Measurements from ENCODE around the gene HSD17B3. TPM values are rescaled to one million over a fixed set of nuclear protein-coding genes. Genes with fewer than 3 reads are reported as not detected.

HSD17B3 gene
- total RNA-seq, 2 experiments from 2014 or later = 0.42 to 0.80 TPM

GRCh38 chr9:96305171-96305570 lies 3.2 kb upstream of the HSD17B3 start:
- intact Hi-C loops (cut with DNase I, micrococcal nuclease) = no loop called here
- CTCF ChIA-PET = interaction anchor here (1.0 kb wide), 1 partner anchor 23 kb away, joined by 3 read pairs; no protein-coding TSS in a partner anchor
- DNase-seq = no peak
- TF ChIP-seq, protein P1, sequence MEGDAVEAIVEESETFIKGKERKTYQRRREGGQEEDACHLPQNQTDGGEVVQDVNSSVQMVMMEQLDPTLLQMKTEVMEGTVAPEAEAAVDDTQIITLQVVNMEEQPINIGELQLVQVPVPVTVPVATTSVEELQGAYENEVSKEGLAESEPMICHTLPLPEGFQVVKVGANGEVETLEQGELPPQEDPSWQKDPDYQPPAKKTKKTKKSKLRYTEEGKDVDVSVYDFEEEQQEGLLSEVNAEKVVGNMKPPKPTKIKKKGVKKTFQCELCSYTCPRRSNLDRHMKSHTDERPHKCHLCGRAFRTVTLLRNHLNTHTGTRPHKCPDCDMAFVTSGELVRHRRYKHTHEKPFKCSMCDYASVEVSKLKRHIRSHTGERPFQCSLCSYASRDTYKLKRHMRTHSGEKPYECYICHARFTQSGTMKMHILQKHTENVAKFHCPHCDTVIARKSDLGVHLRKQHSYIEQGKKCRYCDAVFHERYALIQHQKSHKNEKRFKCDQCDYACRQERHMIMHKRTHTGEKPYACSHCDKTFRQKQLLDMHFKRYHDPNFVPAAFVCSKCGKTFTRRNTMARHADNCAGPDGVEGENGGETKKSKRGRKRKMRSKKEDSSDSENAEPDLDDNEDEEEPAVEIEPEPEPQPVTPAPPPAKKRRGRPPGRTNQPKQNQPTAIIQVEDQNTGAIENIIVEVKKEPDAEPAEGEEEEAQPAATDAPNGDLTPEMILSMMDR (IDR thresholded peaks at IDR 0.05) = no peak
- Mint-ChIP-seq H3K27ac (no peak overlapping the region), H3K4me3 (no peak overlapping the region), H3K27me3 (no peaks in the 10 kb centered on the region), H3K4me1 (ENCODE audit: low read depth) (no peaks in the 10 kb centered on the region), H3K36me3 (ENCODE audit: low read depth) (no peaks in the 10 kb centered on the region), H3K9me3 (no peaks in the 10 kb centered on the region)
- no peaks in the 10 kb centered on the region for H3K36me3 ChIP-seq (ENCODE audit: insufficient read depth, low read length)
- no peak overlapping the region for H3K4me3 ChIP-seq (ENCODE audit: low read length)
- ATAC-seq (ENCODE audit: poor library complexity) = no peak
- no peaks in the 10 kb centered on the region for H3K27me3 ChIP-seq (ENCODE audit: control insufficient read depth in 1 of 2, insufficient read depth in 2 of 2, low read length in 2 of 2)
- no peaks in the 10 kb centered on the region for H3K4me1 ChIP-seq (ENCODE audit: insufficient read depth, low read length)
- H3K27ac ChIP-seq (ENCODE audit: low read depth in 1 of 2, low read length in 2 of 2) = no peak overlapping the region
- POLR2A ChIA-PET = no interaction called here
- H3K9me3 ChIP-seq (ENCODE audit: control insufficient read depth in 1 of 2, insufficient read depth in 1 of 2, low read length in 2 of 2) = no peaks in the 10 kb centered on the region

DNA sequence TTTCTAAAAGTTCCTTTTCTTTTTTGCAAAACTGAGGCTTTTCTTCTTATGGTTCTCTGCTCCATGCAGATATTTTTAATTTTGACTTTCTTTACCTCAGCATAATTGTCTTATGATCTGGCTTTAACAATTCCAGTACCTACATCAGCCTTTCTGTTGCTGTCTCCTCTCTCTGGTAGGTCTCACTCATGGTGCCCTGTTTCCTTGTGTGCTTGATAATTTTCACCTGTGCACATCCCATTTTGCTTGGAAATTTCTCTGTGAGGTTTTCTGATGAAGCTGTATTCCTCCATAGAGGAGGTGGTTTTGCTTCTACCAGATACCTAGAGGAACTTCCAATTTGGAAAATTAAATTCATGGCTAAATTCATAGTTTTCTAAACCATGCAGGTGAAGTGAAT lies 2.3 kb upstream of the HSD17B3 start:
- Mint-ChIP-seq H3K27me3 (no peaks in the 10 kb centered on the region), H3K4me3 (no peak overlapping the region), H3K4me1 (ENCODE audit: low read depth) (no peaks in the 10 kb centered on the region), H3K27ac (no peak overlapping the region), H3K9me3 (no peaks in the 10 kb centered on the region), H3K36me3 (ENCODE audit: low read depth) (no peaks in the 10 kb centered on the region)
- Histone ChIP-seq H3K27ac (ENCODE audit: low read depth in 1 of 2, low read length in 2 of 2) (no peak overlapping the region), H3K4me3 (ENCODE audit: low read length) (no peak overlapping the region), H3K9me3 (ENCODE audit: control insufficient read depth in 1 of 2, insufficient read depth in 1 of 2, low read length in 2 of 2) (no peaks in the 10 kb centered on the region), H3K27me3 (ENCODE audit: control insufficient read depth in 1 of 2, insufficient read depth in 2 of 2, low read length in 2 of 2) (no peaks in the 10 kb centered on the region), H3K36me3 (ENCODE audit: insufficient read depth, low read length) (no peaks in the 10 kb centered on the region), H3K4me1 (ENCODE audit: insufficient read depth, low read length) (no peaks in the 10 kb centered on the region)
- DNase-seq = no peak
- intact Hi-C loops (cut with DNase I, micrococcal nuclease) = no loop called here
- no peak for ATAC-seq (ENCODE audit: poor library complexity)
- TF ChIP-seq, protein P1 (IDR thresholded peaks at IDR 0.05) = no peak
- CTCF ChIA-PET = interaction anchor here (0.5 to 1.0 kb wide), 2 partner anchors 23 to 443 kb away, joined by 3 read pairs; no protein-coding TSS in a partner anchor
- POLR2A ChIA-PET = no interaction called here

GRCh38 chr9:96299823-96300222 lies 2.2 kb downstream of the HSD17B3 start:
- intact Hi-C loops (cut with DNase I, micrococcal nuclease) = no loop called here
- POLR2A ChIA-PET = no interaction called here

More at GRCh38 chr9:96299823-96300222, 2.2 kb downstream of the HSD17B3 start:
- TF ChIP-seq, protein P1 (IDR thresholded peaks at IDR 0.05) = no peak
- H3K27ac Mint-ChIP-seq = no peak overlapping the region
- H3K9me3 Mint-ChIP-seq = peaks cover 3% of the 10 kb centered on the region
- Histone ChIP-seq H3K4me1 (ENCODE audit: insufficient read depth, low read length) (no peaks in the 10 kb centered on the region), H3K27ac (ENCODE audit: low read depth in 1 of 2, low read length in 2 of 2) (no peak overlapping the region), H3K4me3 (ENCODE audit: low read length) (no peak overlapping the region), H3K27me3 (ENCODE audit: control insufficient read depth in 1 of 2, insufficient read depth in 2 of 2, low read length in 2 of 2) (peaks cover 0 to 3% of the 10 kb centered on the region in 2 experiments), H3K9me3 (ENCODE audit: control insufficient read depth in 1 of 2, insufficient read depth in 1 of 2, low read length in 2 of 2) (peaks cover 0 to 5% of the 10 kb centered on the region in 2 experiments), H3K36me3 (ENCODE audit: insufficient read depth, low read length) (no peaks in the 10 kb centered on the region)
- no peak overlapping the region for H3K4me3 Mint-ChIP-seq
- H3K36me3 Mint-ChIP-seq (ENCODE audit: low read depth) = no peaks in the 10 kb centered on the region
- no peaks in the 10 kb centered on the region for H3K4me1 Mint-ChIP-seq (ENCODE audit: low read depth)
- ATAC-seq (ENCODE audit: poor library complexity) (no peak), DNase-seq (no peak)
- CTCF ChIA-PET = no interaction called here
- H3K27me3 Mint-ChIP-seq = no peaks in the 10 kb centered on the region
